Cardiac muscle cell (in vitro differentiated cells and primary cell): Measurements from ENCODE around the gene RUBCNL. TPM values are rescaled to one million over a fixed set of nuclear protein-coding genes. Genes with fewer than 3 reads are reported as not detected.

Experiments
- DNase-seq, 2 donors: peaks; one replicate each; pipeline versions ENCODE4 v3.0.0 to v3.0.0-alpha.2; 2010 to 2017; ENCODE audit warnings: low read depth in 1 of 2, low spot score in 1 of 2
- H3K27ac ChIP-seq: fragments of 200-600 bp; sonication (generic); 2 replicates; pipeline ENCODE4 v1.5.1; 2016
- H3K27me3 ChIP-seq: fragments of 200-600 bp; sonication (generic); 2 replicates; pipeline ENCODE4 v1.6.0; 2016; ENCODE audit warnings: control low read depth
- H3K36me3 ChIP-seq: fragments of 200-600 bp; sonication (generic); 2 replicates; pipeline ENCODE4 v1.5.1; 2016; ENCODE audit warnings: control low read depth
- H3K4me1 ChIP-seq: fragments of 200-600 bp; sonication (generic); 2 replicates; pipeline ENCODE4 v1.8.1; 2017; ENCODE audit warnings: low read depth, mild to moderate bottlenecking, mixed run types
- H3K4me3 ChIP-seq: fragments of 200-600 bp; sonication (generic); 2 replicates; pipeline ENCODE4 v1.5.1; 2016; ENCODE audit warnings: mild to moderate bottlenecking
- H3K9me3 ChIP-seq: fragments of 200-600 bp; sonication (generic); 2 replicates; pipeline ENCODE4 v1.5.1; 2017; ENCODE audit warnings: low read depth, mild to moderate bottlenecking, control low read depth
- polyA plus RNA-seq: library from polyadenylated mRNA; unstranded; fragments of >200 nt; fragmentation: Nextera tagmentation; extraction: Ambion mirVana; gene quantifications from 2 replicates; pipeline ENCODE4 v1.2.1, GENCODE V29; 2016
- total RNA-seq: library from RNA; depleted of rRNA; stranded (reverse); fragments of >200 nt; gene quantifications from 2 replicates; pipeline ENCODE4 v1.2.3, GENCODE V29; 2016
- TF ChIP-seq, protein P1 (sequence below): IDR thresholded peaks from 2 replicates; pipeline ENCODE4 v1.5.1; 2012; ENCODE audit warnings: low read depth, mild to moderate bottlenecking, low read length

RUBCNL gene
- total and polyA plus RNA-seq, 2 experiments from 2014 or later: 0.67 to 1.5 TPM

DNA sequence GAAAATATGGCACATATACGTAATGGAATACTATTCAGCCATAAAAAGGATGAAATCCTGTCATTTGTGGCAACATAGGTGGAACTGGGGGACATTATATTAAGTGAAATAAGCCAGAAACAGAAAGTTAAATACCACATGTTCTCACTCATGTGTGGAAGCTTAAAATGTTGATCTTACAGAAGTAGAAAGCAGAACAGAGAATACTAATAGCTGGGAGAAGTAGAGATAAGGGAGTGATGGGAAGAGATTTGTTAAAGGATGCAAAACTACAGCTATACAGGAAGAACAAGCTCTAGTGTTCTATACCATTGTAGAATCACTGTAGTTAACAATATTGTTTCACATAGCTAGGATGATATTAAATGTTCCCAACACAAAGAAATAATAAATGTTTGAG, 68.1 kb downstream of the RUBCNL start:
- no peak for DNase-seq
- H3K4me1 ChIP-seq: peaks cover 6% of the 10 kb centered on the region
- no peak overlapping the region for H3K27ac ChIP-seq
- no peaks in the 10 kb centered on the region for H3K9me3 ChIP-seq
- TF ChIP-seq, protein P1, sequence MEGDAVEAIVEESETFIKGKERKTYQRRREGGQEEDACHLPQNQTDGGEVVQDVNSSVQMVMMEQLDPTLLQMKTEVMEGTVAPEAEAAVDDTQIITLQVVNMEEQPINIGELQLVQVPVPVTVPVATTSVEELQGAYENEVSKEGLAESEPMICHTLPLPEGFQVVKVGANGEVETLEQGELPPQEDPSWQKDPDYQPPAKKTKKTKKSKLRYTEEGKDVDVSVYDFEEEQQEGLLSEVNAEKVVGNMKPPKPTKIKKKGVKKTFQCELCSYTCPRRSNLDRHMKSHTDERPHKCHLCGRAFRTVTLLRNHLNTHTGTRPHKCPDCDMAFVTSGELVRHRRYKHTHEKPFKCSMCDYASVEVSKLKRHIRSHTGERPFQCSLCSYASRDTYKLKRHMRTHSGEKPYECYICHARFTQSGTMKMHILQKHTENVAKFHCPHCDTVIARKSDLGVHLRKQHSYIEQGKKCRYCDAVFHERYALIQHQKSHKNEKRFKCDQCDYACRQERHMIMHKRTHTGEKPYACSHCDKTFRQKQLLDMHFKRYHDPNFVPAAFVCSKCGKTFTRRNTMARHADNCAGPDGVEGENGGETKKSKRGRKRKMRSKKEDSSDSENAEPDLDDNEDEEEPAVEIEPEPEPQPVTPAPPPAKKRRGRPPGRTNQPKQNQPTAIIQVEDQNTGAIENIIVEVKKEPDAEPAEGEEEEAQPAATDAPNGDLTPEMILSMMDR: no peak
- H3K4me3 ChIP-seq: no peak overlapping the region
- no peaks in the 10 kb centered on the region for H3K27me3 ChIP-seq
- H3K36me3 ChIP-seq: no peaks in the 10 kb centered on the region

DNA sequence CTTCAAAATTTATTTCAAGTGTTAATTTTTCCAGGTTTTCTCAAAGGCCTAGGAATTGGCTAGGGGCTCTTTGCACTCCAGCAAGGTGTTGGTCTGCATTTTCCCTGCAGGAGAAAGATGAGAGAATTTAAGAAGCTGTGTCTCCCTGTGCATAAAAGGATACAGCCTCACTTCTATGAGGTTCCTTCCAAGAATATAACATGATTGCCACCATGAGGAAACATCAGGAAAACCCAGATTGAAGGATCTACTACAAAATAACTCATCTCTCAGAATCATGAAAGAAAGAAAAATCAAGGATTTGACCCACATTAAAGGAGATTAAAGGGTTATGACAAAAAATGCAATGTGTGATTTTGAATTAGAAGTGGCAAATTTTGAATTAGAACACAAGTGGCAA, 69.9 kb downstream of the RUBCNL start:
- no peaks in the 10 kb centered on the region for H3K9me3 ChIP-seq
- H3K27me3 ChIP-seq: no peaks in the 10 kb centered on the region
- H3K4me1 ChIP-seq: peaks cover 6% of the 10 kb centered on the region
- DNase-seq: peak in 1 of 2 donors; percentile 58
- H3K36me3 ChIP-seq: no peaks in the 10 kb centered on the region
- H3K27ac ChIP-seq: no peak overlapping the region
- TF ChIP-seq, protein P1: peak; percentile 22
- H3K4me3 ChIP-seq: no peak overlapping the region

DNA sequence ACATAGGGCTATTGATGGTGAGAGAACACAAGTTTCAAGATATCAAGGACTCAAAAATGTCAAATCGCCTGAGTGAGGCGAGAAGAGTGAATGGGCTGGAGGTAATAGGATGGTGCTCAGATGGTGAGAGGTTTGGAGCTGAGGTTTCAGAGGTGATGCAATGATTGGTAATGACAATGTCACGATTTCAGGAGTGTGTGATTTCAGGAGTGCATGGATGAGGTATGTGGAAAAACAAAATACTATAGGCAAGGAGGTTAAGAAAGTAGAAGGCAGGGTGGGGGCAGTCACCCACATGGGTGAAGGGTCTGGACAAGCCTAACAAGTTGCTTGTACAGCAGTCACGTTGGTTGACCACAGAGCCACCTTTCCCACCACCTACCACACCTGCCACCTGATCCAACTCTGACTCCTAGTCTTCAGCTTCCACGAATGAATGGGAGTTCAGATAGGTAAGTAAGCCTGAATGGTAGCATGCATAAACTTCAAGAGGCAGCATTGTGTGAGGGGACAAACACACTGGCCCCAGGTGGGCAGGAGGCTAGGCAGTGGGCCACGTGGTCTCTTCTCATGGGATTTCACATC, 71.5 kb downstream of the RUBCNL start:
- Histone ChIP-seq H3K27me3 (no peaks in the 10 kb centered on the region), H3K4me3 (no peak overlapping the region), H3K36me3 (no peaks in the 10 kb centered on the region), H3K9me3 (no peaks in the 10 kb centered on the region), H3K27ac (no peak overlapping the region), H3K4me1 (no peaks in the 10 kb centered on the region)
- TF ChIP-seq, protein P1: no peak
- DNase-seq: peak in 1 of 2 donors; percentile 37

DNA sequence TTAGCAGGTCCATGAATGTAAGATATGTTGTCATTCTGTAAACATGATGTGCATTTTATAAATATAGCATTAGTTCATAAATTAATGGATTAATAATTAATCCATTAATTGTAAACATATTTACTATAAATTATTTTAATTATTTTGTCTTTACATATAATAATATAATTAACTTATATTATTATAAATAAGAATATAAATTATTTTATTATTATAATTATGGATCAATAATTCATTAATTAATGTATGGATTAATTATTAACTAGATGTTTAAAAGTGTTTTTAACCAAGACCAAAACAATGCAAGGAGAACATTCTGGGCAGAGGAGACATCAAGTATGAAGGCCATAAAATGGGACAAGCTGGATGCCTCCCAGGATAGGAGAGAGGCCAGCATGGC, 72.0 kb downstream of the RUBCNL start:
- no peaks in the 10 kb centered on the region for H3K9me3 ChIP-seq
- TF ChIP-seq, protein P1: no peak
- H3K27ac ChIP-seq: no peak overlapping the region
- H3K27me3 ChIP-seq: no peaks in the 10 kb centered on the region
- no peaks in the 10 kb centered on the region for H3K4me1 ChIP-seq
- H3K36me3 ChIP-seq: no peaks in the 10 kb centered on the region
- H3K4me3 ChIP-seq: no peak overlapping the region
- DNase-seq: no peak

DNA sequence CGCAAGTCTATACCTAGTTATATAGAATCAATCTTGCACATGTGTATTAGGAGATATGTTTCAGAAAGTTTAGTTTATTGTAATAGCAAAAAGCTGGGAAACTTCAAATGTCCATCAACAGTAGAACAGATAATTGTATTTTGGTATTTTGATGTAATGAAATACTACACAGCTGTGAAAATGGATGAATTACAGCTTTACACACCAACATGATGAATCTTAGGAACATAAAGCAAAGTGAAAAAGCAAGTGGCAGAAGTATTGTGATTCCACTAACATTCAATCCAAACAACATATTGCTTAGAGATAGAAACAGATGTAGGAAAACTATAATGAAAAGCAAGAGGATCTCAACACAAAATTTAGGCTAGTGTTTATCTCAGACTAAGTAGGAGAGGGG, 72.5 kb downstream of the RUBCNL start:
- no peak for DNase-seq
- no peaks in the 10 kb centered on the region for H3K27me3 ChIP-seq
- no peaks in the 10 kb centered on the region for H3K36me3 ChIP-seq
- no peak overlapping the region for H3K27ac ChIP-seq
- TF ChIP-seq, protein P1: no peak
- H3K4me1 ChIP-seq: no peaks in the 10 kb centered on the region
- no peak overlapping the region for H3K4me3 ChIP-seq
- H3K9me3 ChIP-seq: no peaks in the 10 kb centered on the region
